T-helper 2 cell treated with Interferon-gamma antibody and Interleukin-4, amounts not matched to agents 100 ng/mL and 5 ng/mL, for 36 hours (primary cell): Measurements from ENCODE around the gene PCSK5. TPM values are rescaled to one million over a fixed set of nuclear protein-coding genes. Genes with fewer than 3 reads are reported as not detected.
"Not testable (repeated sequence)": the region's sequence is repeated elsewhere in the genome, so short reads cannot be mapped to it uniquely, and the experiment has no call there.

Experiments used
- intact Hi-C: fragments of 100-400 bp; cut with micrococcal nuclease; formaldehyde crosslinking; loops from one replicate; pipeline ENCODE4 v1.15.1; 2023
- total RNA-seq: library from RNA; stranded (reverse); gene quantifications from 2 replicates; pipeline ENCODE4 v1.2.3, GENCODE V29; 2022

PCSK5 gene
- total RNA-seq, 1 donor from 2014 or later: 3.1 TPM

- intact Hi-C loops: no loop called here
Measured at GRCh38 chr9:75960551-75960950, 70.1 kb downstream of the PCSK5 start.

GRCh38 chr9:75962013-75962661, 71.7 kb downstream of the PCSK5 start:
- intact Hi-C loops: no loop called here

GRCh38 chr9:75962662-75963036, 72.2 kb downstream of the PCSK5 start:
- intact Hi-C loops: no loop called here

- intact Hi-C loops: not testable (repeated sequence)
Measured at GRCh38 chr9:75963321-75963720, 72.8 kb downstream of the PCSK5 start.

- intact Hi-C loops: no loop called here
Measured at GRCh38 chr9:75964427-75964826, 74.0 kb downstream of the PCSK5 start.

- intact Hi-C loops: no loop called here
Measured at GRCh38 chr9:75965231-75965630, 74.8 kb downstream of the PCSK5 start.

GRCh38 chr9:75967556-75967955, 77.1 kb downstream of the PCSK5 start:
- intact Hi-C loops: no loop called here

- intact Hi-C loops: no loop called here
Measured at GRCh38 chr9:75974016-75974766, 83.7 kb downstream of the PCSK5 start.

- intact Hi-C loops: no loop called here
Measured at GRCh38 chr9:75975071-75975470, 84.6 kb downstream of the PCSK5 start.

- intact Hi-C loops: no loop called here
Measured at GRCh38 chr9:75976549-75976948, 86.1 kb downstream of the PCSK5 start.

- intact Hi-C loops: no loop called here
Measured at GRCh38 chr9:75979362-75979761, 88.9 kb downstream of the PCSK5 start.

GRCh38 chr9:75983319-75984045, 93.0 kb downstream of the PCSK5 start:
- intact Hi-C loops: no loop called here

GRCh38 chr9:75985515-75985914, 95.0 kb downstream of the PCSK5 start:
- intact Hi-C loops: no loop called here

GRCh38 chr9:75988663-75989062, 98.2 kb downstream of the PCSK5 start:
- intact Hi-C loops: no loop called here

- intact Hi-C loops: no loop called here
Measured at GRCh38 chr9:75990156-75990555, 99.7 kb downstream of the PCSK5 start.

- intact Hi-C loops: no loop called here
Measured at GRCh38 chr9:75990576-75991304, 100.3 kb downstream of the PCSK5 start.

GRCh38 chr9:75992482-75993206, 102.2 kb downstream of the PCSK5 start:
- intact Hi-C loops: no loop called here

GRCh38 chr9:75993434-75993833, 103.0 kb downstream of the PCSK5 start:
- intact Hi-C loops: no loop called here

- intact Hi-C loops: no loop called here
Measured at GRCh38 chr9:75995066-75995465, 104.6 kb downstream of the PCSK5 start.

GRCh38 chr9:75996726-75997125, 106.3 kb downstream of the PCSK5 start:
- intact Hi-C loops: no loop called here

GRCh38 chr9:75997206-75997605, 106.7 kb downstream of the PCSK5 start:
- intact Hi-C loops: no loop called here
